ENCODE results near the gene TNRC6C. TPM values are rescaled to one million over a fixed set of nuclear protein-coding genes. Genes with fewer than 3 reads are reported as not detected.
A peak's percentile ranks its signal among the peaks of the same experiment; 100 is the strongest.

TNRC6C gene
- total RNA-seq, 4 donors from 2014 or later: 4.7 to 9.0 (median 7.6) TPM

- DNase-seq: peak in 1 of 2 donors; percentile 44
- ATAC-seq: peak; percentile 20 to 32
- TF ChIP-seq, protein P1, sequence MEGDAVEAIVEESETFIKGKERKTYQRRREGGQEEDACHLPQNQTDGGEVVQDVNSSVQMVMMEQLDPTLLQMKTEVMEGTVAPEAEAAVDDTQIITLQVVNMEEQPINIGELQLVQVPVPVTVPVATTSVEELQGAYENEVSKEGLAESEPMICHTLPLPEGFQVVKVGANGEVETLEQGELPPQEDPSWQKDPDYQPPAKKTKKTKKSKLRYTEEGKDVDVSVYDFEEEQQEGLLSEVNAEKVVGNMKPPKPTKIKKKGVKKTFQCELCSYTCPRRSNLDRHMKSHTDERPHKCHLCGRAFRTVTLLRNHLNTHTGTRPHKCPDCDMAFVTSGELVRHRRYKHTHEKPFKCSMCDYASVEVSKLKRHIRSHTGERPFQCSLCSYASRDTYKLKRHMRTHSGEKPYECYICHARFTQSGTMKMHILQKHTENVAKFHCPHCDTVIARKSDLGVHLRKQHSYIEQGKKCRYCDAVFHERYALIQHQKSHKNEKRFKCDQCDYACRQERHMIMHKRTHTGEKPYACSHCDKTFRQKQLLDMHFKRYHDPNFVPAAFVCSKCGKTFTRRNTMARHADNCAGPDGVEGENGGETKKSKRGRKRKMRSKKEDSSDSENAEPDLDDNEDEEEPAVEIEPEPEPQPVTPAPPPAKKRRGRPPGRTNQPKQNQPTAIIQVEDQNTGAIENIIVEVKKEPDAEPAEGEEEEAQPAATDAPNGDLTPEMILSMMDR (IDR thresholded peaks at IDR 0.05 in 4 of 5, conservative IDR thresholded peaks at IDR 0.05 in 1 of 5): no peak
- TF ChIP-seq POLR2A (IDR thresholded peaks at IDR 0.05): no peak
- peaks cover 20 to 47% (median 39%) of the 10 kb centered on the region in 3 donors for H3K27me3 ChIP-seq
- peak overlapping the region; percentile 48 to 74 (median 62) for H3K4me3 ChIP-seq
- H3K36me3 ChIP-seq: no peaks in the 10 kb centered on the region
- intact Hi-C loops (cut with DNase I; ENCODE audit: low total_unique reads) (no loop called here), in situ Hi-C loops (cut with MboI; ENCODE audit: low sequenced_read_pairs in 4 of 4) (no loop called here)
- H3K4me1 ChIP-seq: peaks cover 5 to 30% of the 10 kb centered on the region in 2 donors
- H3K9me3 ChIP-seq: no peaks in the 10 kb centered on the region
- peak overlapping the region; percentile 0 to 73 (median 66) for H3K27ac ChIP-seq
Measured at GRCh38 chr17:78127239-78127887, 168.9 kb downstream of the TNRC6C start.

GRCh38 chr17:78127888-78128550 is 169.5 kb downstream of the TNRC6C start:
- Histone ChIP-seq H3K4me1 (peaks cover 5 to 31% of the 10 kb centered on the region in 2 donors), H3K4me3 (peak overlapping the region; percentile 48 to 74 (median 62)), H3K9me3 (no peaks in the 10 kb centered on the region), H3K27ac (peak overlapping the region; percentile 0 to 73 (median 66)), H3K36me3 (no peaks in the 10 kb centered on the region), H3K27me3 (peaks cover 20 to 47% (median 40%) of the 10 kb centered on the region in 3 donors)
- DNase-seq: no peak
- ATAC-seq: peak in 1 of 2 donors; percentile 2
- TF ChIP-seq, protein P1 (IDR thresholded peaks at IDR 0.05 in 4 of 5, conservative IDR thresholded peaks at IDR 0.05 in 1 of 5): no peak
- TF ChIP-seq POLR2A (IDR thresholded peaks at IDR 0.05): no peak
- in situ Hi-C loops (cut with MboI; ENCODE audit: low sequenced_read_pairs in 4 of 4) (no loop called here), intact Hi-C loops (cut with DNase I; ENCODE audit: low total_unique reads) (no loop called here)

DNA sequence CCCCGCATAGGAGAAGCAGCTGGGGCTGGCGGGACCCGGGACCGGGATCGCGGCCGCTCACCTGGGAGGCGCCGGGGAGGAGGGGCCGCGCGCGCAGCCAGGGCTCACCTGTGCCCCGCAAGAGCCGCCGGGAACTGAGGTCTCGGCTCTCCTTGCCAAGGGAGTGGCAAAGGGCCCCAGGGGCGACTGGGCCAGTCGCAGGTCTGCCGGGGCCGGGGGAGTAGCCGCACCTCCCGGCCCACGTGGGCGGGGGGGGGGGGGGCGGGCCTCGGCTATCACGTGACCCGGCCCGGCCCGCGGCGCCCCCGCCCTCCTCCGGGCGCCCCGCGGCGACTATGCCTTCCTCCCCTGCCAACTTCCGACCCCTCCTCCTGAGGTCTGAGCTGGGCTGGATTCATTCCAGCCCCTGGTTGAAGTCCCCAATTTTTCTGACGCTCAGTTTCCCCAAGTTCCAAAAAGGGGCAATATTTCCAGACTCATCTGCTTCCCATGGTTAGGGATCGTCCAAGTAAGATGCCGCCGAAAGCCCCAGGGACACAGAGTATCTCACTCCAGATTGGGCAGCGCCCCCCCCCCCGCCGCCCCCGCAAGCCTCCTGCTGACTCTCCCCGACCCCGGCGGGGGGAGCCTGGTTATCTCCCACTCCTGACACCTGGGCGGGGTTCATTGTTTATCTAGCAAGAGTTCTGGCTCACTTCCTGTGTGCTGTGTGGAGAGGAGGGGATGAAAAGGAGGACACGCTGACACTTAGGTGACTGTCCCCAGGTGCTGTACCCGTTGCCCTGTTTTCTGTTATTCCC is 170.2 kb downstream of the TNRC6C start, which contains the start of gene TMC6:
TMC6 (minus strand) TSS at position 205 of the 800 bp plus-strand sequence. CDS start 1,923 bp downstream, outside the sequence.
- in situ Hi-C loops (cut with MboI; ENCODE audit: low sequenced_read_pairs in 4 of 4): no loop called here
- H3K27me3 ChIP-seq: peaks cover 20 to 47% (median 40%) of the 10 kb centered on the region in 3 donors

More for the DNA sequence above, 170.2 kb downstream of the TNRC6C start, which contains the start of gene TMC6:
- H3K4me1 ChIP-seq: peaks cover 5 to 31% of the 10 kb centered on the region in 2 donors
- no peaks in the 10 kb centered on the region for H3K9me3 ChIP-seq
- DNase-seq: no peak
- intact Hi-C loops (cut with DNase I; ENCODE audit: low total_unique reads): no loop called here
- peak in 1 of 2 donors; percentile 22 for ATAC-seq
- peak within 1 kb of the TSS; percentile 48 to 74 (median 62) for H3K4me3 ChIP-seq
- peak within 1 kb of the TSS; percentile 0 to 73 (median 66) for H3K27ac ChIP-seq
- no peaks in the 10 kb centered on the region for H3K36me3 ChIP-seq
- peak in 1 of 2 donors; percentile 17 for TF ChIP-seq POLR2A (IDR thresholded peaks at IDR 0.05)
- TF ChIP-seq, protein P1 (IDR thresholded peaks at IDR 0.05 in 4 of 5, conservative IDR thresholded peaks at IDR 0.05 in 1 of 5): no peak
